Mesenchymal stem cell (in vitro differentiated cells and primary cell): ENCODE results near the gene PTPN7.
A peak's percentile ranks its signal among the peaks of the same experiment; 100 is the strongest.

Source experiments
- DNase-seq: peaks from one replicate; pipeline ENCODE4 v3.0.0-alpha.2; 2013
- H2AFZ ChIP-seq: one replicate; pipeline ENCODE4 v1.6.1; 2013; ENCODE audit warnings: low read depth, mild to moderate bottlenecking, control low read depth, inconsistent platforms, low read length, moderate library complexity
- H2AK5ac ChIP-seq: 2 replicates; pipeline ENCODE4 v1.6.1; 2013; ENCODE audit warnings: low read length, moderate library complexity, mild to moderate bottlenecking, inconsistent platforms; ENCODE audit not compliant: severe bottlenecking
- H2BK120ac ChIP-seq: one replicate; pipeline ENCODE4 v1.6.1; 2013; ENCODE audit warnings: low read depth, mild to moderate bottlenecking, inconsistent platforms, low read length, moderate library complexity
- H2BK12ac ChIP-seq, 2 experiments: one replicate each; pipeline ENCODE4 v1.6.1; 2013; ENCODE audit warnings: inconsistent platforms in 2 of 2, low read length in 2 of 2, mild to moderate bottlenecking in 2 of 2, moderate library complexity in 2 of 2, control low read depth in 1 of 2
- H2BK15ac ChIP-seq: one replicate; pipeline ENCODE4 v1.6.1; 2013; ENCODE audit warnings: mild to moderate bottlenecking, low read depth, inconsistent platforms; ENCODE audit not compliant: poor library complexity, severe bottlenecking
- H2BK5ac ChIP-seq: 2 replicates; pipeline ENCODE4 v1.6.1; 2013; ENCODE audit warnings: low read depth, mild to moderate bottlenecking, low read length, control low read depth, inconsistent platforms; ENCODE audit not compliant: poor library complexity, severe bottlenecking
- H3K14ac ChIP-seq, 2 experiments: one replicate each; pipeline ENCODE4 v1.6.1; 2013; ENCODE audit warnings: inconsistent platforms in 2 of 2, low read length in 2 of 2, control low read depth in 1 of 2, mild to moderate bottlenecking in 1 of 2, moderate library complexity in 1 of 2
- H3K18ac ChIP-seq, 2 experiments: one replicate each; pipeline ENCODE4 v1.6.1; 2013; ENCODE audit warnings: inconsistent platforms in 2 of 2, low read length in 2 of 2, control low read depth in 1 of 2, low read depth in 1 of 2, mild to moderate bottlenecking in 1 of 2
- H3K23ac ChIP-seq, 2 experiments: one replicate each; pipeline ENCODE4 v1.6.1; 2013; ENCODE audit warnings: inconsistent platforms in 2 of 2, low read length in 2 of 2, mild to moderate bottlenecking in 2 of 2, moderate library complexity in 2 of 2, control low read depth in 1 of 2
- H3K27ac ChIP-seq: 2 replicates; pipeline ENCODE4 v1.5.1; 2013; ENCODE audit warnings: mild to moderate bottlenecking, moderate library complexity, low read length, control low read depth, inconsistent platforms; ENCODE audit not compliant: poor library complexity, severe bottlenecking
- H3K27me3 ChIP-seq, 2 experiments: 2 replicates each; pipeline versions ENCODE4 v1.6.1 to v1.7.0; 2013; ENCODE audit warnings: low read length in 2 of 2, mild to moderate bottlenecking in 2 of 2, moderate library complexity in 2 of 2, control low read depth in 1 of 2, inconsistent platforms in 1 of 2; ENCODE audit not compliant: control insufficient read depth in 1 of 2, insufficient read depth in 1 of 2
- H3K36me3 ChIP-seq, 2 experiments: 2 replicates each; pipeline versions ENCODE4 v1.6.1 to v1.7.0; 2013; ENCODE audit warnings: low read length in 2 of 2, control low read depth in 1 of 2, inconsistent platforms in 1 of 2, low read depth in 1 of 2, mild to moderate bottlenecking in 1 of 2; ENCODE audit not compliant: insufficient read depth in 2 of 2, control insufficient read depth in 1 of 2
- H3K4ac ChIP-seq, 2 experiments: one replicate each; pipeline ENCODE4 v1.6.1; 2013; ENCODE audit warnings: inconsistent platforms in 2 of 2, low read length in 2 of 2, mild to moderate bottlenecking in 2 of 2, moderate library complexity in 2 of 2, control low read depth in 1 of 2, low read depth in 1 of 2
- H3K4me1 ChIP-seq: 2 replicates; pipeline ENCODE4 v1.6.1; 2013; ENCODE audit warnings: low read depth, low read length, control low read depth; ENCODE audit not compliant: control insufficient read depth, insufficient read depth
- H3K4me2 ChIP-seq: 2 replicates; pipeline ENCODE4 v1.6.1; 2013; ENCODE audit warnings: low read length, mild to moderate bottlenecking, inconsistent platforms; ENCODE audit not compliant: poor library complexity, severe bottlenecking
- H3K4me3 ChIP-seq, 2 experiments: 2 replicates each; pipeline versions ENCODE4 v1.5.1 to v1.7.0; 2013; ENCODE audit warnings: low read length in 2 of 2, mild to moderate bottlenecking in 2 of 2, control low read depth in 1 of 2, low read depth in 1 of 2; ENCODE audit not compliant: insufficient read depth in 1 of 2
- H3K79me1 ChIP-seq: replicated peaks from 2 replicates; pipeline ENCODE4 v1.6.1; 2013; ENCODE audit warnings: mild to moderate bottlenecking, control low read depth, low read length, inconsistent platforms; ENCODE audit not compliant: poor library complexity, severe bottlenecking
- H3K9ac ChIP-seq: 2 replicates; pipeline ENCODE4 v1.7.0; 2013; ENCODE audit warnings: mild to moderate bottlenecking, low read length, moderate library complexity
- H3K9me3 ChIP-seq: 2 replicates; pipeline ENCODE4 v1.7.0; 2013; ENCODE audit warnings: mild to moderate bottlenecking, low read length; ENCODE audit not compliant: control insufficient read depth
- H4K8ac ChIP-seq: one replicate; pipeline ENCODE4 v1.6.1; 2013; ENCODE audit warnings: inconsistent platforms, mild to moderate bottlenecking, low read length, moderate library complexity
- H4K91ac ChIP-seq: one replicate; pipeline ENCODE4 v1.6.1; 2013; ENCODE audit warnings: mild to moderate bottlenecking, low read length, inconsistent platforms
- WGBS: methylation state at CpG from one replicate; pipeline ENCODE4 v1.1.7; 2013; ENCODE audit warnings: mixed read lengths; 5-methylcytosine and 5-hydroxymethylcytosine counted together

Gene PTPN7

GRCh38 chr1:202106340-202107254, 53.8 kb downstream of the PTPN7 start:
- peak overlapping the region; percentile 53 for H2BK5ac ChIP-seq
- no peak overlapping the region for H2BK120ac ChIP-seq
- no peak for DNase-seq
- peak overlapping the region; percentile 13 for H2AK5ac ChIP-seq
- H3K4me1 ChIP-seq = peaks cover 32% of the 10 kb centered on the region
- H3K18ac ChIP-seq = peak overlapping the region in 1 of 2 experiments; percentile 22
- H3K4me3 ChIP-seq = no peak overlapping the region
- H4K8ac ChIP-seq = no peak overlapping the region
- no peak overlapping the region for H3K4me2 ChIP-seq
- no peak overlapping the region for H3K23ac ChIP-seq
- no peak overlapping the region for H3K27ac ChIP-seq
- no peaks in the 10 kb centered on the region for H3K36me3 ChIP-seq
- no peak overlapping the region for H4K91ac ChIP-seq
- WGBS = 82% methylated on average over 10 of the region's 10 CpGs
- no peaks in the 10 kb centered on the region for H3K9me3 ChIP-seq
- no peak overlapping the region for H3K9ac ChIP-seq
- no peak overlapping the region for H2AFZ ChIP-seq
- H3K4ac ChIP-seq = no peak overlapping the region
- no peak overlapping the region for H2BK15ac ChIP-seq
- H3K79me1 ChIP-seq = no peaks in the 10 kb centered on the region
- H3K27me3 ChIP-seq = no peaks in the 10 kb centered on the region
- peak overlapping the region in 1 of 2 experiments; percentile 43 for H2BK12ac ChIP-seq
- H3K14ac ChIP-seq = no peak overlapping the region

GRCh38 chr1:202105571-202106339, 54.6 kb downstream of the PTPN7 start:
- H2AFZ ChIP-seq = peak overlapping the region; percentile 29
- H3K4me2 ChIP-seq = peak overlapping the region; percentile 44
- H2BK120ac ChIP-seq = no peak overlapping the region
- no peak overlapping the region for H3K9ac ChIP-seq
- no peak overlapping the region for H3K4me3 ChIP-seq
- peak overlapping the region; percentile 22 to 34 for H3K18ac ChIP-seq
- no peaks in the 10 kb centered on the region for H3K36me3 ChIP-seq
- no peak overlapping the region for H2BK5ac ChIP-seq
- H2BK12ac ChIP-seq = no peak overlapping the region
- no peak overlapping the region for H3K14ac ChIP-seq
- no peaks in the 10 kb centered on the region for H3K79me1 ChIP-seq
- no peak overlapping the region for H3K4ac ChIP-seq
- WGBS = 32% methylated on average over 9 of the region's 10 CpGs
- H4K8ac ChIP-seq = peak overlapping the region; percentile 59
- H3K27me3 ChIP-seq = no peaks in the 10 kb centered on the region
- peaks cover 33% of the 10 kb centered on the region for H3K4me1 ChIP-seq
- H2AK5ac ChIP-seq = peak overlapping the region; percentile 29
- H3K9me3 ChIP-seq = no peaks in the 10 kb centered on the region
- H3K27ac ChIP-seq = peak overlapping the region; percentile 59
- no peak overlapping the region for H4K91ac ChIP-seq
- DNase-seq = peak; percentile 69
- H2BK15ac ChIP-seq = peak overlapping the region; percentile 6
- H3K23ac ChIP-seq = no peak overlapping the region

- Histone ChIP-seq H3K14ac (no peak overlapping the region), H3K4ac (no peak overlapping the region), H2BK5ac (no peak overlapping the region), H2BK120ac (no peak overlapping the region), H3K4me2 (no peak overlapping the region), H3K9ac (no peak overlapping the region), H3K4me1 (peaks cover 33% of the 10 kb centered on the region), H4K8ac (no peak overlapping the region), H3K27me3 (no peaks in the 10 kb centered on the region), H2BK15ac (no peak overlapping the region), H3K9me3 (no peaks in the 10 kb centered on the region), H3K27ac (no peak overlapping the region), H2AFZ (no peak overlapping the region), H3K18ac (no peak overlapping the region), H3K79me1 (no peaks in the 10 kb centered on the region), H4K91ac (no peak overlapping the region), H3K23ac (no peak overlapping the region), H2AK5ac (peak overlapping the region; percentile 90), H2BK12ac (no peak overlapping the region), H3K4me3 (no peak overlapping the region), H3K36me3 (no peaks in the 10 kb centered on the region)
- no peak for DNase-seq
- 92% methylated on average over 10 of the region's 10 CpGs for WGBS
Observed at GRCh38 chr1:202104073-202104472, 56.3 kb downstream of the PTPN7 start.

GRCh38 chr1:202101184-202101583, 59.2 kb downstream of the PTPN7 start:
- 53% methylated on average over 3 of the region's 4 CpGs for WGBS
- H3K18ac ChIP-seq = no peak overlapping the region
- no peak overlapping the region for H3K23ac ChIP-seq
- H3K27ac ChIP-seq = no peak overlapping the region
- H3K79me1 ChIP-seq = no peaks in the 10 kb centered on the region
- no peak overlapping the region for H3K14ac ChIP-seq
- no peak overlapping the region for H3K4me3 ChIP-seq
- H2BK5ac ChIP-seq = no peak overlapping the region
- H3K4me1 ChIP-seq = peaks cover 12% of the 10 kb centered on the region
- H2BK120ac ChIP-seq = no peak overlapping the region
- H3K4ac ChIP-seq = no peak overlapping the region
- no peak overlapping the region for H3K9ac ChIP-seq
- H2BK15ac ChIP-seq = no peak overlapping the region
- H4K91ac ChIP-seq = no peak overlapping the region
- no peak for DNase-seq
- H3K4me2 ChIP-seq = no peak overlapping the region
- no peaks in the 10 kb centered on the region for H3K9me3 ChIP-seq
- H3K36me3 ChIP-seq = no peaks in the 10 kb centered on the region
- no peak overlapping the region for H4K8ac ChIP-seq
- H2BK12ac ChIP-seq = no peak overlapping the region
- H3K27me3 ChIP-seq = no peaks in the 10 kb centered on the region
- H2AK5ac ChIP-seq = no peak overlapping the region
- no peak overlapping the region for H2AFZ ChIP-seq
